Glomerular endothelial cell (primary cell): ENCODE data around the gene WASF2. TPM values are rescaled to one million over a fixed set of nuclear protein-coding genes. Genes with fewer than 3 reads are reported as not detected.
"Not testable (repeated sequence)": the region's sequence is repeated elsewhere in the genome, so short reads cannot be mapped to it uniquely, and the experiment has no call there.

Experiments used
- DNase-seq: peaks from one replicate; pipeline ENCODE4 v3.0.0-alpha.2; 2011; ENCODE audit warnings: low read depth, low spot score; ENCODE audit errors: extremely low read depth
- total RNA-seq: library from RNA; depleted of rRNA; stranded (reverse); fragments of >200 nt; gene quantifications from 2 replicates; pipeline ENCODE4 v1.2.3, GENCODE V29; 2015

The WASF2 gene
- total RNA-seq, 1 donor from 2014 or later = 111 TPM

- no peak for DNase-seq
Observed at GRCh38 chr1:27400082-27400962, 89.6 kb downstream of the WASF2 start.

- no peak for DNase-seq
Observed at GRCh38 chr1:27399251-27400025, 90.5 kb downstream of the WASF2 start.

GRCh38 chr1:27398405-27399149 lies 91.4 kb downstream of the WASF2 start:
- DNase-seq = no peak

GRCh38 chr1:27397749-27398148 lies 92.2 kb downstream of the WASF2 start:
- no peak for DNase-seq

GRCh38 chr1:27397110-27397509 lies 92.9 kb downstream of the WASF2 start:
- DNase-seq = no peak

- DNase-seq = no peak
Observed at GRCh38 chr1:27395441-27396195, 94.3 kb downstream of the WASF2 start.

- DNase-seq = no peak
Observed at GRCh38 chr1:27394925-27395324, 95.0 kb downstream of the WASF2 start.

GRCh38 chr1:27394282-27394658 lies 95.7 kb downstream of the WASF2 start:
- DNase-seq = no peak

GRCh38 chr1:27393641-27394281 lies 96.2 kb downstream of the WASF2 start:
- no peak for DNase-seq

GRCh38 chr1:27392778-27393635 lies 97.0 kb downstream of the WASF2 start:
- DNase-seq = no peak

- DNase-seq = no peak
Observed at GRCh38 chr1:27392096-27392777, 97.7 kb downstream of the WASF2 start, which contains the start of gene GPR3. GPR3 (plus strand) TSS chr1:27392622; CDS start chr1:27393799, 1,177 bp downstream.

GRCh38 chr1:27391511-27392095 lies 98.4 kb downstream of the WASF2 start:
- DNase-seq = no peak

GRCh38 chr1:27388337-27389005 lies 101.5 kb downstream of the WASF2 start:
- DNase-seq = no peak

GRCh38 chr1:27384797-27385196 lies 105.2 kb downstream of the WASF2 start:
- DNase-seq = not testable (repeated sequence)

- DNase-seq = no peak
Observed at GRCh38 chr1:27383661-27384060, 106.3 kb downstream of the WASF2 start.

GRCh38 chr1:27383039-27383605 lies 106.8 kb downstream of the WASF2 start, which contains the start of gene CD164L2:
CD164L2 (minus strand) TSS chr1:27383333; CDS start chr1:27383239, 94 bp downstream.
- no peak for DNase-seq
